GM12891 (cell line): ENCODE measurements around the gene NKX1-2.

Experiments used
- POLR2AphosphoS5 ChIP-seq: IDR thresholded peaks from 2 replicates; pipeline ENCODE4 v1.6.1; 2011; ENCODE audit warnings: low read depth, low read length, control low read depth
- TAF1 ChIP-seq: IDR thresholded peaks from 2 replicates; pipeline ENCODE4 v1.6.1; 2011; ENCODE audit warnings: low read depth, low read length, control low read depth

DNA sequence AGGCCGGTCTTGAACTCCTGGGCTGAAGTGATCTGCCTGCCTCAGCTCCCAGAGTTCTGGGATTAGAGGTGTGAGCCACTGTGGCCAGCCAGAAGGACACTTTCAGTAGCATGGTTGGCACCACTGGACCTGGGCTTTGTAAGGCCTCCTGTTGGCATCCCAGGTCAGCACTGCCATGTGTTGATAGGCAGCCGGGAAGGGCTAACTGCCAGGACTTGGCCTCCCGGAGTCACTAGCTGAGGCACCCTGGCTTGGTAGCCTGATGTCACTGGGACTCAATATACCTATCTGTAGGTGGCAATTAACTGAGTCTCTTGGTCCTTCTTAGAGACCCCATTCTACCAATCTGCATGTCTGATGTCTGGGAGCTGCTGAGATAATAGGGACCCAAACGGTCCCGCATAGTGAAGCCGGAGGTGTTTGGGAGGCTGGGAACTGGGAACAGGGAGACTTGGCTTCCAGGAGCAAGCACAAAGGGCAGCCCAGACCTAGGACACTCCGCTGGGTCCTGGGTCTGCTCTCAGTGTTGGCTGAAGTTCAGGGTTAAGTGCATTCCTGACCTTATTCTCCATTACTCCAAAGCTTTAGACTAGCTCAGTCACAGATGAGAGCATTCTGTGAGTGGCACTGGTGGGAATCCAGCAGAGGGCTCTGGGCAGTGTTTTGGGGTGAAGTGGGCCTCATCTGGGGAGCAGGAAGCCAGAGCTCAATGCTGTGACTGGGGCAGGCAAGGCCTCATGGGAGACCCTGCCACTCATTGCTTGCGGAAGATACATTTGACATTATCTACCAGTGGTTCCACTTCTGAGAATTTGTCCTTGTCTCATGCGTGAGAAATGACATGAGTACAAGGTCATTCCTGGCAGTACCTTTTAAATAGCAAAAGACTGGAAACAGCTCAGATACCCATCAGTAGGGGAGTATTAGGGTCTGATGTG, 14.5 kb upstream of the NKX1-2 start:
- TF ChIP-seq POLR2AphosphoS5 (no peak), TAF1 (no peak)
